ENCODE data around the gene AK2. TPM values are rescaled to one million over a fixed set of nuclear protein-coding genes. Genes with fewer than 3 reads are reported as not detected.

AK2 gene
- total RNA-seq, 1 experiment from 2014 or later, result 390 TPM

DNA sequence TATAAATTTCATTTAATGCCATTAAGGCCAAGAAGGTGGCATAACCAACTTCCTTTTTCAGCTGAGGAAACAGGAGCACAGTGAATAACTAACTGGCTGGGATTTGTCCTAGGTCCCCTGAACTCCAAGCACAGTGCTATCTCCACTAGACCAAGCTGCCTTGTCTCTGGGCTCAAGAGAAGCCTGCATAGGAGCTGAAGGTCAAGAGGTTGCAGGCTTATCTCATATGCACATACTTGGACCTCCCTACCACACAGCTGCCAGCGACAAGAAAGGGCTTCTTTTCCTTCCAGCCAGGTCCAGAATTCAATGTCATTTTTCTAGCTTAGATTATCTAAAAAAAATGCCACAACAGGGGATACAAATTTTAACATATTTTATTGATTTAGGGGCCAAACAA is 27.1 kb downstream of the AK2 start:
- H3K4me3 Mint-ChIP-seq (ENCODE audit: unreplicated experiment), result no peak overlapping the region
- no TSS peak for BruUV-seq (replicated peaks)
- H3K4me1 Mint-ChIP-seq (ENCODE audit: insufficient read depth, unreplicated experiment), result peaks cover 55% of the 10 kb centered on the region
- peaks cover 76% of the 10 kb centered on the region for H3K36me3 Mint-ChIP-seq (ENCODE audit: insufficient read depth, unreplicated experiment)
- H3K9me3 Mint-ChIP-seq (ENCODE audit: unreplicated experiment), result no peaks in the 10 kb centered on the region
- intact Hi-C loops (cut with micrococcal nuclease), result loop anchor here (5.0 kb wide), 1 partner anchor 73 kb away; the partner anchor contains the start of gene AZIN2
- H3K27me3 Mint-ChIP-seq (ENCODE audit: insufficient read depth, unreplicated experiment), result no peaks in the 10 kb centered on the region
- TF ChIP-seq, protein P1, sequence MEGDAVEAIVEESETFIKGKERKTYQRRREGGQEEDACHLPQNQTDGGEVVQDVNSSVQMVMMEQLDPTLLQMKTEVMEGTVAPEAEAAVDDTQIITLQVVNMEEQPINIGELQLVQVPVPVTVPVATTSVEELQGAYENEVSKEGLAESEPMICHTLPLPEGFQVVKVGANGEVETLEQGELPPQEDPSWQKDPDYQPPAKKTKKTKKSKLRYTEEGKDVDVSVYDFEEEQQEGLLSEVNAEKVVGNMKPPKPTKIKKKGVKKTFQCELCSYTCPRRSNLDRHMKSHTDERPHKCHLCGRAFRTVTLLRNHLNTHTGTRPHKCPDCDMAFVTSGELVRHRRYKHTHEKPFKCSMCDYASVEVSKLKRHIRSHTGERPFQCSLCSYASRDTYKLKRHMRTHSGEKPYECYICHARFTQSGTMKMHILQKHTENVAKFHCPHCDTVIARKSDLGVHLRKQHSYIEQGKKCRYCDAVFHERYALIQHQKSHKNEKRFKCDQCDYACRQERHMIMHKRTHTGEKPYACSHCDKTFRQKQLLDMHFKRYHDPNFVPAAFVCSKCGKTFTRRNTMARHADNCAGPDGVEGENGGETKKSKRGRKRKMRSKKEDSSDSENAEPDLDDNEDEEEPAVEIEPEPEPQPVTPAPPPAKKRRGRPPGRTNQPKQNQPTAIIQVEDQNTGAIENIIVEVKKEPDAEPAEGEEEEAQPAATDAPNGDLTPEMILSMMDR (IDR thresholded peaks at IDR 0.05; ENCODE audit: unreplicated experiment), result no peak
- CTCF ChIA-PET, result interaction anchor here (0.6 to 6.6 kb wide), 10 partner anchors 9 to 135 kb away, joined by 3 to 140 read pairs (median 4); no protein-coding TSS in a partner anchor
- DNase-seq (ENCODE audit: unreplicated experiment), result no peak
- POLR2A ChIA-PET, result interaction anchor here (1.0 to 11.6 kb wide), 9 partner anchors 12 to 192 kb away, joined by 3 to 248 read pairs (median 25); partner anchors contain the start of genes AK2, RNF19B, S100PBP and YARS1
- peak overlapping the region; percentile 51 for H3K27ac Mint-ChIP-seq (ENCODE audit: low read depth, unreplicated experiment)

DNA sequence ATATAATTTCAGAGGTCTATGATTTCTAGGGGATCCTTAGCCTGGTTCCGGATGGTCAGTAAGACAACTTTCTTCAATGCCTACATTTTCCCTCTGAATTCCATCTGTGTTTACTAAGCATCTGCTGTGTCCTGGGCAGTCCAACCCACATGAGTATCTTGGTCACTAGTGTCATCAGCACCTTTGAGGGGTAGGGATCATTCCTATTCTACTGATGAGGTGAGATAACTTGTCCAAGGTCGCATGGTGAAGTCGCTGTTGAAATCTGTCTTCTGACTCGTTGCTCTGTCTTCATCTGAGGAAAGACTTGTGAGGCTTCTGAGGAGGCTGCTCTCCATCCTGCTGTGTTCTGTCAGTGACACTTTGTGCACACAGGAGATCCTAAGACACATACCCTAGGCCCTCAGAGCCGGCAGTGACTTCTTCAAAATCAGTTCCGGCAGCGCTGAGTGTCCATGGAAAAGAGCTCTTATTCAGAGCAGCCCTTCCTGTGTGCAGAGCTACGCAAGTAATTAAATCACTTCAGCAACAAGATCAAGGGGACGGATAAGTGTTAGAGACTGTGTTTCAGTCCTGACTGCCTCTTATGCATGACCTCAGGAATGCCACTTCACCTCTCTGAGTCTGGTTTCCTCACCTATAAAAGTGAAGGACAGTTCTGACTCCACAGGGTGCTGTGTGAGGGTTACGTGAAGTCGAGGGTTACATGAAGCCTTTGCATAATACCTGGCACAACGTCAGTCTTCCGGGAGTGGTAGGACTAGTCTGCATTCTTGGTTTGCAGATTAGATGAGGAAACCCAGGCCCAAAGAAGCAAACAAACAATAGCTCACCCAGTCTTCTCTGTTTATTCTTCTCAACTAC is 28.4 kb downstream of the AK2 start:
- TF ChIP-seq, protein P1 (IDR thresholded peaks at IDR 0.05; ENCODE audit: unreplicated experiment), result no peak
- POLR2A ChIA-PET, result interaction anchor here (0.6 to 11.6 kb wide), 15 partner anchors 13 to 612 kb away, joined by 3 to 248 read pairs (median 5); partner anchors contain the start of genes AK2, RNF19B, S100PBP and YARS1
- H3K27me3 Mint-ChIP-seq (ENCODE audit: insufficient read depth, unreplicated experiment), result no peaks in the 10 kb centered on the region
- intact Hi-C loops (cut with micrococcal nuclease), result loop anchor here (5.0 kb wide), 1 partner anchor 74 kb away; the partner anchor contains the start of gene AZIN2
- DNase-seq (ENCODE audit: unreplicated experiment), result peak; percentile 67
- CTCF ChIA-PET, result interaction anchor here (0.6 to 6.6 kb wide), 35 partner anchors 8 to 606 kb away, joined by 3 to 140 read pairs (median 6); partner anchors contain the start of gene RNF19B
- no peaks in the 10 kb centered on the region for H3K9me3 Mint-ChIP-seq (ENCODE audit: unreplicated experiment)
- BruUV-seq (replicated peaks), result no TSS peak
- H3K36me3 Mint-ChIP-seq (ENCODE audit: insufficient read depth, unreplicated experiment), result peaks cover 63% of the 10 kb centered on the region
- H3K4me1 Mint-ChIP-seq (ENCODE audit: insufficient read depth, unreplicated experiment), result peaks cover 58% of the 10 kb centered on the region
- H3K4me3 Mint-ChIP-seq (ENCODE audit: unreplicated experiment), result no peak overlapping the region
- peak overlapping the region; percentile 51 for H3K27ac Mint-ChIP-seq (ENCODE audit: low read depth, unreplicated experiment)

DNA sequence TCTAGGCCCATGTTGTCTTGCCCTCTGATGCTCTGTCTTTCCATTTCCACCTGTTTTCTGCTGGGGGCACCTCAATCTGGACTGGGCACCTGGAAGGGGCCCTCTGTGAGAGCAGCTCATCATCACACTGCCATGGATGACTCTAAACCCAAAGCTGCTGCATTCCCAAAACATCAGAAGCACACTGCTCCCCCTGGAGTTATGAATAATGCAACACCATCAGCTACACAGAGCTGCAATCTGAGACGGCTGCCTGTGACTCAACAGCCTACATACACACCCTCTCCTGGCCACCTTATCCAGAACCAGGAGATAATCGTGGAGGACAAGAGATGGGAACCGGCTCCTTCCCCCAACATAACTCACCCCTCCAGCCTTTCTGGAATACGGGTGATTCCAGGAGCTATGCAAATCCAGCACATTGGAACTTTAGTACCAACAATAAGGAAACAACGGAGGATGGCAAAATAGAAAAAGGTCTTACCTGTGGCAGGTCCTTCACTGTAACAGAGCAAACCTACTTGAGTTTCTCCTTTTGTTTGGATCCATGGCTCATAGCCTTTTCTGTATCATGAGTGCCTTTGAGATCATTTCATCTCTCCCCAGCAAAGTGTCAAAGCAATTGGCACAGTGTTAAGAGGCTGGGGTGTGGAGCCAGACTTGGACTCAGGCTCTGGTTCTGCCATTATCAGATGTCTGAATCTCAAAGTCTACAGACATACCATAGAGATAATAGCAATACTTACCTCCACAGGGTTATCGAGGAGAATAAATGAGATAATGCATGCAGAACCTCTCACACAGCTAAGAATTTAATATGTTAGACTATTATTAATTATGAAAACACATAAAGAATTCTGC is 29.3 kb downstream of the AK2 start:
- intact Hi-C loops (cut with micrococcal nuclease), result loop anchor here (1.0 to 5.0 kb wide), 5 partner anchors 15 to 131 kb away; partner anchors contain the start of gene AZIN2
- CTCF ChIA-PET, result interaction anchor here (0.6 to 6.6 kb wide), 31 partner anchors 9 to 605 kb away, joined by 3 to 140 read pairs (median 6); partner anchors contain the start of genes AK2 and RNF19B
- BruUV-seq (replicated peaks), result no TSS peak
- Mint-ChIP-seq H3K36me3 (ENCODE audit: insufficient read depth, unreplicated experiment) (peaks cover 58% of the 10 kb centered on the region), H3K4me1 (ENCODE audit: insufficient read depth, unreplicated experiment) (peaks cover 61% of the 10 kb centered on the region), H3K9me3 (ENCODE audit: unreplicated experiment) (no peaks in the 10 kb centered on the region), H3K4me3 (ENCODE audit: unreplicated experiment) (no peak overlapping the region), H3K27ac (ENCODE audit: low read depth, unreplicated experiment) (peak overlapping the region; percentile 89), H3K27me3 (ENCODE audit: insufficient read depth, unreplicated experiment) (no peaks in the 10 kb centered on the region)
- TF ChIP-seq, protein P1 (IDR thresholded peaks at IDR 0.05; ENCODE audit: unreplicated experiment), result peak; percentile 61
- peak; percentile 94 for DNase-seq (ENCODE audit: unreplicated experiment)
- POLR2A ChIA-PET, result interaction anchor here (0.5 to 11.6 kb wide), 19 partner anchors 17 to 230 kb away, joined by 3 to 248 read pairs (median 4); partner anchors contain the start of genes AK2, AZIN2 and RNF19B
